GM12873 (cell line): ENCODE measurements around the gene SELENOS.

Experiments
- TF ChIP-seq, protein P1 (sequence below): IDR thresholded peaks from 2 replicates; pipeline ENCODE4 v1.5.1; 2012; ENCODE audit warnings: low read depth, mild to moderate bottlenecking, moderate library complexity, low read length, control low read depth; ENCODE audit not compliant: insufficient read depth; ENCODE audit errors: missing control alignments

Gene SELENOS

DNA sequence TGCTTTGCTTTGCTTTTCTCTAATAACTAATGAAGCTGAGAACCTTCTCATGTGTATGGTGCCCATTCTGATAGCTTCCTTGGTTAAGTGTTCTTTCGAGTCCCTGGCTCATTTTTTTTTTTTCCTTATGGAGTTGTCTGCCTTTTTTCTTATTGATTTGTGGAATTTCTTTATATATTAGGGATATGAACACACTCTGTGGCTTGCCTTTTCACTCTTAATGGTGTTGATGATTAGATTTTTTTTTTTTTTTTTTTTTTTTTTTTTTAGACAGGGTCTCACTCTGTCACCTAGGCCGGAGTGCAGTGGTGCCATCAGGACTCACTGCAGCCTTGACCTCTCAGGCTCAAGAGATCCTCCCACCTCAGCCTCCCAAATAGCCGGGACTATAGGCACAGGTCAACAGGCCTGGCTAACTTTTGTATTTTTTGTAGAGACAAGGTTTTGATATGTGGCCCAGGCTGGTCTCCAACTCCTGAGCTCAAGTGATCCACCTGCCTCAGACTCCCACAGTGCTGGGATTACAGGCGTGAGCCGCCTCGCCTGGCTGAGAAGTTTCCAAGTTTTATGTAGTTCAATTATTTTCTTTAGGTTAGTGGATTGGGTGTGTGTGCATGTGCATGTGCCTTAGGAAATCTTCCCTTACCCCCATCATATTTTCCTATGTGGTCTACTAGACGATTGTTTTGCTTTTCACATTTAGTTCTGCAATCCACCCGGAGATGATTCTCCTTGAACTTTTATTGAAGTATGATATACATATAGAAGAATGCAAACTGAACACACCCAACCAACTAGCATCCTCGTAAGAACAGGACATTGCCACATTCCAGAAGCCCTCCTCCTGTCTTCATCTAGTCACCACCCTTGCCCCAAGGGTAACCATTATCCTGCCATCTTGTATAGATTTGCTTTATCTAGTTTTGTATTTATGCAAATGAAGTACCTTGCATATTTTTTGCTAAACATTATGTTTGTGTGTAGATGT, 19.4 kb upstream of the SELENOS start:
- TF ChIP-seq, protein P1, sequence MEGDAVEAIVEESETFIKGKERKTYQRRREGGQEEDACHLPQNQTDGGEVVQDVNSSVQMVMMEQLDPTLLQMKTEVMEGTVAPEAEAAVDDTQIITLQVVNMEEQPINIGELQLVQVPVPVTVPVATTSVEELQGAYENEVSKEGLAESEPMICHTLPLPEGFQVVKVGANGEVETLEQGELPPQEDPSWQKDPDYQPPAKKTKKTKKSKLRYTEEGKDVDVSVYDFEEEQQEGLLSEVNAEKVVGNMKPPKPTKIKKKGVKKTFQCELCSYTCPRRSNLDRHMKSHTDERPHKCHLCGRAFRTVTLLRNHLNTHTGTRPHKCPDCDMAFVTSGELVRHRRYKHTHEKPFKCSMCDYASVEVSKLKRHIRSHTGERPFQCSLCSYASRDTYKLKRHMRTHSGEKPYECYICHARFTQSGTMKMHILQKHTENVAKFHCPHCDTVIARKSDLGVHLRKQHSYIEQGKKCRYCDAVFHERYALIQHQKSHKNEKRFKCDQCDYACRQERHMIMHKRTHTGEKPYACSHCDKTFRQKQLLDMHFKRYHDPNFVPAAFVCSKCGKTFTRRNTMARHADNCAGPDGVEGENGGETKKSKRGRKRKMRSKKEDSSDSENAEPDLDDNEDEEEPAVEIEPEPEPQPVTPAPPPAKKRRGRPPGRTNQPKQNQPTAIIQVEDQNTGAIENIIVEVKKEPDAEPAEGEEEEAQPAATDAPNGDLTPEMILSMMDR: no peak

DNA sequence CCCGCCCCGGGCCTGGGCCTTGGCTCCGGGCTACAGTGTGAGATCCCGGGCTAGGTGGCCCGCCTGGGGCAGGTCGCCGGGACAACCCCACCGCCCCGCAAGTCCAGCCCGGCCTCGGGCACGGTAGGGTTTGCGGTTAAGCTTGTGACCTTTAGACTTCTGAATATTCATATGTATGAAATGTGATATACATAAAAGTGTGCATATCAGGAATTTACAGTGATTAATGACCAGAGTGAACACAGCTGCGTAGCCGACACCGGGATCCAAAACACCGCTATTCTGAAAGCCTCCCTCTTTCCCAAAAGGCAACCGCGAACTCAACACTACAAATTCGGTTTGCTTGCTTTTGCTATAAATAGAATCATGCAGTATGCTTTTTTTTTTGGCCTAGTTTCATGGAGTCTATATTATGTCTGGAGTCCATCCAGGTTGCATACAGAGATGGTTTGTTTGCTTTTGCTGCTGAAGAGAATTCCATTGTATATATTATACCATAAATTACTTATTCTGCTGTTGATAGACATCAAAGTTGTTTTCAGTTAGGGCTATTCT, 18.4 kb upstream of the SELENOS start:
- TF ChIP-seq, protein P1: no peak

DNA sequence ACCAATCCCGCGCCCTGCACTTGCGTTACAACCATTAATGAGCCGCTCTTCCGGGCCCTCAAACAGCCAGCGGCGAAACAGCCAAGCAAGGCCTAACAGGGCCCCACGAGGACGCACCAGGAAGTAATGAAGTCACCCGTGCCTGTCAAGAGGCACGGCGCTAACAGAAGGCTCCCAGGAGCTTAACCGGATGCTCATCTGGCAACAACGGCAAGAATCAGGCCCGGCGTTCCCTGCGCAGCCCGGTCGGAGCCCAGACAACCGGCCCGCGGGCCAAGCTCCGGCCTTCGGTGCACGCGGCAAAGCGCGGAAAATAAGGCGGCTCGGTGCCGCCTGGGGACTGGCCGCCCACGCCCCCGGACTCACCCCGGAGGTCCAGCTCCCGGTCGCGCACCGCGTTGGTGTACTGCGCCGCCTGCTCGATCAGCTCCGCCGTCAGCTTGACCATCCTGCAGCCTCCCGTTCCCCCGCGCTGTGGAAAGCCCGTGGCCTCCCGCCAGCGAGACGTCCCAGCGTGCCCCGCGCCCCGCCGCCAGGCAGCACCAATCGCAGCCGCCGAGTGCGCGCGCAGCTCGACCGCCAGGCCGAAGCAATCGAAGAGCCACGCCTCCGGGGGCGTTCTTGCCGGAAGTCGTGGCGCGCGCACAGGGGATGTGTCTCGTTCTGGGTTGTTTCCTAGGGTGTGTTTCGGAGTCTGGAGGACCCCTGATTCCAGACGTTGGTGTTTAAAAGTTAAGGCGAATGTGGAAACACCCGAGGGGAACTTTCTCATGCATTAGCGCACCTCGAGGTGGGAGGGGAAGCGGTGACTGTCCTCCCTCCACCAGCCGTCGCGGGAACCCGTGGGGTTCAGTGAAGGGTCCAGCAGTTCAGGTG, 17.7 kb upstream of the SELENOS start, which contains the start of gene SNRPA1:
TSS of gene SNRPA1 (minus strand) at position 518 of the 876 bp plus-strand sequence. CDS start at position 448, 70 bp downstream.
- TF ChIP-seq, protein P1: no peak

DNA sequence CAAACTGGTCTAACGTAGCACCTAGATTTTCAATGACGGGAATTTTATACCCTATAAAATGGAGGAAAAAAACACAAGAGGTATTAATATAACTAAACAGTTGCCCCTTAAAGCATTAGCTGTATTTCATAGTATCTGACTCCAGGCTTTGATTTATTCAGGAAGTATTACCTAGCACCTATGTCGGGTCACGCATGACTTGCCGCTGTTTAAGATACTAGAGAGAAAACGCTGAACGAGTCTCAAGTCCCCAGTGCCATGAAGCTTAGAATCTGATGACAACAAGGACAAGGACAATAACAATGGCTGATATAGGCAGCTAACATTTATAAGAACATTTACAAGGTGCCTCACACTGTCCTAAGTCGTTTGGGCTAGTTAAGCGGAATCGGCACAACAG, 15.8 kb upstream of the SELENOS start:
- TF ChIP-seq, protein P1: no peak

DNA sequence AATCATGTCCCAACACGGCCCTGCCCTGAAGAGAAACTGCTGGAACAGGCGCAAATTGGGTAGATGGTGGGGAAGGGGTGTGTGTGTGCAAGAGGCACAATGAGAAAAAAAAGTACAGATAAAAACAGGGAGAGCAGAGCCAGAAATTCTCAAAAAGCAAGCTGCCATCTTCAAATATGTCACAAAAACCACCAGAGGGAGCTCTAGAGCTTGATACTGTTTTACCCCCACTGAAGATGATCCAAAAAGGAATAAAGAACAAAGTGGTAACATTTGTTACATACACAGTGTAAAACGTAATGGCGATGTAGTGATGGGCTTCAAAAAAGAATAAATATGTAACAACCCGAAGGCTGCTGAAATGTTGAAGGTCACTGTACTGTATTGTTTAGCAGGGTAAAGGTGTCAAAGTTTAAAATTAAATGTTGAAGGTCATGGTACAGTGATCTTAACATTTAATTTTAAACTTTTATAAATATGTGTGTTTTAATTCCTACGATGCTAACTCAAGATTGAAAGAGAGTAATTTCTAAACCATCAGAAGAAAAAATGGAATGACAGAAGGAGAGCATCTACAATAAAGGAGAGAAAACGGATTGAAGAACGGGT, 11.7 kb upstream of the SELENOS start:
- TF ChIP-seq, protein P1: peak; percentile 69

DNA sequence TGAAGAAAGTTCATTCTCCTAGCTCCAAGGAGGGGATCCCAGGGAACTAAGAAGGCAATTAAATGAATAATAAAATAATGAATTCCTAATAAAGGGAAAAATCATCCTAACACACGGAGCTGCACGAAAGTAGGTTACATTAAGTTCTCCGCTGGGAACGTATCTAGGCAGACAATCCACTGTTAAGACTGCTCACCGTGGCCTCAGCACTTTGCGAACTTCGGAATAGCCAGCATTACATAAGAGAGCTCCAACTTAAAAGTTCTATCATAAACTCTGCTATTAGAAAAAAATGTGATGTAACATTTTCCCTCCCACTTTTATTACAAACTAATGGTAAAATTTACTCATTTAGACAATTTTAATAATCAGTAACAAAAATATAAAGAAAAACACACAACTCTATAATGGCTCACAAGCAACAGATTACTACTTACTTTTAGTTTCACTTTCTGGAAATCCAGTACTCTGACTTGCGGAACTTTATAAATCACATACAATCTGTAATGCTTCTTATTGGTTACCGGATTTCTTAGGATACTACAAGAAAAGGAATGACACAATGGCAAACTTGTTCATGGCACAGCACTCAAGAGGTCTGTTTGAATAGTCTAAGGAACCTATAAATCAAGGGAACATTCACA, 9.3 kb upstream of the SELENOS start:
- TF ChIP-seq, protein P1: no peak
